Mammary epithelial cell (primary cell): ENCODE data around the gene SH2D3A.

ENCODE experiments used
- CTCF ChIP-seq, 2 donors: IDR thresholded peaks in 1 of 2; conservative IDR thresholded peaks in 1 of 2; 2 replicates each; pipeline ENCODE4 v1.5.1; 2011 to 2012; ENCODE audit warnings: inconsistent platforms in 2 of 2, low read length in 2 of 2, mild to moderate bottlenecking in 2 of 2, control low read depth in 1 of 2, low read depth in 1 of 2; ENCODE audit not compliant: insufficient read depth in 1 of 2; ENCODE audit errors: extremely low read depth in 1 of 2
- EZH2 ChIP-seq: IDR thresholded peaks from 2 replicates; pipeline ENCODE4 v1.6.1; 2012; ENCODE audit warnings: low read length, inconsistent platforms, borderline replicate concordance

DNA sequence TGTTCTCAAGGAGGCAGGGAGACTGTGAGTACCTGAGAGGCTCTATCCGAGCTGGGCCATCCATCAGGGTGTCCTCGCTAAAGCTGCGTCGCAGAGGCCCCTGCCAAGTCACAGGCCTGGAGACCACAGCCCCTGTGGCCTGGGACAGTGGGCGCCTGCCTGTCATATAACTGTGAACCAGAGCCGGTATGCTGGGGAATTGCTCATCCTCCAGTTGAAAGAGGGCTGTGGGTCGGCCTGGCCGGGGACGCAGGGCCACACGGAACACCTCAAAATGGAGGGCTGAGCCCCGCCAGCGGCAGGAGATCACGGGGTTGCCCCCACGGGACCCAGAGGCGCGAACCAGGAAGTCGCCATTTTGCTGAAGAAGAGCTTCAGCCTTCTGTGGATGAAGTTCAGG, 6.6 kb downstream of the SH2D3A start:
- TF ChIP-seq CTCF (conservative IDR thresholded peaks at IDR 0.05 in 1 of 2, IDR thresholded peaks at IDR 0.05 in 1 of 2; ENCODE audit: extremely low read depth in 1 of 2, insufficient read depth in 1 of 2, low read depth in 1 of 2, low read length in 2 of 2) (no peak), EZH2 (no peak)
